Fibroblast of pulmonary artery (primary cell): ENCODE data around the gene NPW.
A peak's percentile ranks its signal among the peaks of the same experiment; 100 is the strongest.

Experiments
- DNase-seq: peaks from one replicate; pipeline ENCODE4 v3.0.0-alpha.2; 2010; ENCODE audit warnings: low read depth
- H3K4me3 ChIP-seq: replicated peaks from 2 replicates; pipeline ENCODE4 v1.5.1; 2011; ENCODE audit warnings: low read depth, mild to moderate bottlenecking, control low read depth, low read length, moderate library complexity
- TF ChIP-seq, protein P1 (sequence below): IDR thresholded peaks from 2 replicates; pipeline ENCODE4 v1.5.1; 2011; ENCODE audit warnings: mild to moderate bottlenecking, control low read depth, low read length, inconsistent platforms; ENCODE audit errors: missing control alignments

Gene NPW

DNA sequence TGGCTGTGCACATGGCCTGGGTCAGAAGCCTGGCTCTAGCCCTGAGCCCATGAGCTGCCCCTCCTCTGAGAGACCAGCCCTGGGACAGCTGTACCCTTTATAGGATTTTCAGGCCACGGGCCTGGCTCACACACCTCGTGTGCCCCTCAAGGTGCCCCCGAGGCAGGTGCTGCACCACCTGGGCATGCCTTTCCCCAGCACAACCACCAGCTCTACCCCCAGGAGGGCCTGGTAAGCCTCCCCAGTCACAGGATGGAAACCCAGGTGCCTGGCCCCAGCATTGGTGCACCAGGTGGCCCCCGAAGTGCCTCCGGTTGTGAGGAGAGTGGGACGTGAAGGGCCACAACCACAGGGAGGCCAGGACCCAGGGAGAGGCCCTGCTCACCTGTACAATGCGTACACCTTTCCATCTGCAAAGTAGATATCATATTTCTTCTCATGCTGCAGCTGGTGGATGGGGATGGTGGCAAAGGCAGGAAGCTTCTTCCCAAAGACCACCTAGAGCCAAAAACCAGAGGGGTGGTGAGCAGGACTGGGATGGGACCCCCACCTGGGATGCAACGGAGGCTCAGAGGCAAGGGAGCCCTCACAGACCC lies 16.3 kb upstream of the NPW start:
- TF ChIP-seq, protein P1, sequence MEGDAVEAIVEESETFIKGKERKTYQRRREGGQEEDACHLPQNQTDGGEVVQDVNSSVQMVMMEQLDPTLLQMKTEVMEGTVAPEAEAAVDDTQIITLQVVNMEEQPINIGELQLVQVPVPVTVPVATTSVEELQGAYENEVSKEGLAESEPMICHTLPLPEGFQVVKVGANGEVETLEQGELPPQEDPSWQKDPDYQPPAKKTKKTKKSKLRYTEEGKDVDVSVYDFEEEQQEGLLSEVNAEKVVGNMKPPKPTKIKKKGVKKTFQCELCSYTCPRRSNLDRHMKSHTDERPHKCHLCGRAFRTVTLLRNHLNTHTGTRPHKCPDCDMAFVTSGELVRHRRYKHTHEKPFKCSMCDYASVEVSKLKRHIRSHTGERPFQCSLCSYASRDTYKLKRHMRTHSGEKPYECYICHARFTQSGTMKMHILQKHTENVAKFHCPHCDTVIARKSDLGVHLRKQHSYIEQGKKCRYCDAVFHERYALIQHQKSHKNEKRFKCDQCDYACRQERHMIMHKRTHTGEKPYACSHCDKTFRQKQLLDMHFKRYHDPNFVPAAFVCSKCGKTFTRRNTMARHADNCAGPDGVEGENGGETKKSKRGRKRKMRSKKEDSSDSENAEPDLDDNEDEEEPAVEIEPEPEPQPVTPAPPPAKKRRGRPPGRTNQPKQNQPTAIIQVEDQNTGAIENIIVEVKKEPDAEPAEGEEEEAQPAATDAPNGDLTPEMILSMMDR: no peak
- no peak overlapping the region for H3K4me3 ChIP-seq
- no peak for DNase-seq

DNA sequence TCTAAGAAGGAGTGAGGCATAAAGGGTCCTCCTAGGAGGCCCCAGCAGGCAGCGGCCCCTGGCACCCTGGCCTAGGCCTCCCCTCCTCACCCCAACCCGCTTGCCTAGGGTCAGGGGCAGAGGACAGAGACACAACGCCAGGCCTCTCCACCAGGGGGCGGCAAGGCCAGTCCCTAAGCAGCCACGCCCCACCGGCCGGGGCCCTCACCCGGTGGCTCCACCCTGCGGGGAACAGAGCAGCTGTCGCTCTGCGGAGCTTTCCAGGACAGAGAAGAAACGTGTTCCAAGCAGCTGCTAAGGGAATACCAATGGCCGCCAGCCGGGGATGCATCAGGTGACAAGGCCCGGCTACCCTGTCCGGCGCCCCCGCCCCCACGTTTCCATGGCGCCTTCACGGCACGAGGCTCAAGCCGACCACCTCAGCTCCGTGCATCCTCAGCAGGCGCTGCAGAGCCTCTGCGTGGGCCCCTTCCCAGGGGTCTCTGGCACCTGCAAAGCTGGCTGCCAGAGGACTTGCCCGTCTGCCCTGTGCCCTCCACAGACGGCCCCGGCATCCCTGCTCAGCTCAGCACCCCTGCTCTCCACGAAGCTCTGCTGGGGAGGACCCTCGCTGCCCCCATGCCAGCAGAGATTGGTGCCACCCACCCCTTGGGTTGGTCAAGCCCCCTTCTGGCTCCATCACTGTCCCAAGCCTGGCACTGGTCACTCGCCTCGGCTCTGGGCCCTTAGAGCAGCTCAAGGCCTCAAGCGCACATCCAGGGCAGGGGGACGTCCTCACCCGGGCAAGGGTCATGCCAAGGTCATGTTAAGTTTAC lies 15.6 kb upstream of the NPW start:
- peak; percentile 84 for DNase-seq
- no peak overlapping the region for H3K4me3 ChIP-seq
- TF ChIP-seq, protein P1: peak; percentile 89

DNA sequence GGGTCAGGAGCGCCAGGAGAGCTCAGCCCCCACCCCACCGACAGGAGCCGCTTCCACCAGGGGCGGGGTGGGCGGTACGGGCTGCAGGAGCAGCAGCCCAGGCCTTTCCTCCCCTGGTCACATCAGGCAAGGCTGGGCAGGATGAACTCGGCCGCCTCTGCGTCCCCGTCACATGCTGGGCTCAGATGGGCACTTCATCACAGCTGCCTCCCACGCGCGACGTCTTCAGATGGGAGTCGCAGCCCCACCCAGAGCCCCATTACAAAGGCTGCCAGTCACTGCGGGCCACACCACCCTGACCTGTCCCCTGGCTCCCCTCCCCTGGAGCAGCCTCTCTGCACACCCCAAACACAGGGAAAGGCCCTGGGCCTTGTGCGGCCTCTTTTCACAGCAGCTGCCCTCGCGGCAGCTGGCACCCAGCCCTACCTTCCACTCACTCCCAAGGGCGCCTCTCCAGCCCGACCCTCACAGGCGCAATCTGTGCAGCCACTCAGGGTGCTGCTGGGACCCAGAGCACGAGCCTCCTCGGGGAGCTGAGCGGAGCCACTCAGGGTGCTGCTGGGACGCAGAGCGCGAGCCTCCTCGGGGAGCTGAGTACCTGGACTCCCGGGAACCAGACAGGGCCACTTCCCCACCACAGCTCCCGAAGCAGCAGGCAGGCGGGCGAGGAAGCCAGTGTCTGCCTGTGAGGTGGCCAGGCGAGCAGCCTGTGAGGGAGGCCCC lies 14.6 kb upstream of the NPW start:
- no peak for DNase-seq
- no peak overlapping the region for H3K4me3 ChIP-seq
- TF ChIP-seq, protein P1: no peak

DNA sequence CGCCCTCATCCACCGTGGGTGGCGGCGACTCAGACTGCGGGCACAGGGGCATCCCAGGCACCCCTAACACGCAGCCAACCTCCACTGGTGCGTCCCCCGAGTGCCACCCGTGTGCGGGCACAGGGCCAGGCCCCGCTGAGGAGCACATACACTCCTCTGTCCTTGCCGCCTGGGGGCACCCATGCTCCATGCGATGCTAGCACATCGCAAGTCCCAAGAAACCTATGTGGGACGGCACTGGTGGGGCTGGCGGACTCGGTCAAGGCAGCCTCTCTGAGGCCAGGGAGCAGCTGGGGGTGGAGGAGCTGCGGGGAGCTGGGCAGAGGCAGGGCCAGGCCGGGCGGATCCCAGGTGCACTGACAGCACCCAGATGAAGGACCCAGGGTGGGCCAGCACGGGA lies 13.9 kb upstream of the NPW start:
- DNase-seq: no peak
- TF ChIP-seq, protein P1: no peak
- H3K4me3 ChIP-seq: no peak overlapping the region

DNA sequence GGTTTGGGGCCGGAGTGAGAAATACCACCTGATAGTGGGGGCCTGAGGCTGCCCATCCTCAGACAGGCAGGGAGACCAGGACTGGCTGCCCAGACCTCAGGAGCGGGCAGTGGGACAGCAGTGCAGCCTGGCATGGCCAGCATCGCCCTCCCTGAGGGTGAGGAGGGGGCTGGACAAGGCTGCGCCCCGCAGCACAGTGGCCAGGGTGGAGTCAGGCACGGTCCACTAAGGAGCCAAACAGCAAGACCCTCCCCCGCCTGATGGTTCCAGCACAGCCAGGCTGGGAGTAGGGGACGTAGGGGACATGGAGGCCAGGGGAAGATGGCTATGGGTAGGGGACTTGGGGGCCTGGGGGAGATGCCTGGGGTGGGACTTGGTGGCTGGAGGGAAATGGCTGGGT lies 13.3 kb upstream of the NPW start:
- no peak for DNase-seq
- no peak overlapping the region for H3K4me3 ChIP-seq
- TF ChIP-seq, protein P1: no peak

DNA sequence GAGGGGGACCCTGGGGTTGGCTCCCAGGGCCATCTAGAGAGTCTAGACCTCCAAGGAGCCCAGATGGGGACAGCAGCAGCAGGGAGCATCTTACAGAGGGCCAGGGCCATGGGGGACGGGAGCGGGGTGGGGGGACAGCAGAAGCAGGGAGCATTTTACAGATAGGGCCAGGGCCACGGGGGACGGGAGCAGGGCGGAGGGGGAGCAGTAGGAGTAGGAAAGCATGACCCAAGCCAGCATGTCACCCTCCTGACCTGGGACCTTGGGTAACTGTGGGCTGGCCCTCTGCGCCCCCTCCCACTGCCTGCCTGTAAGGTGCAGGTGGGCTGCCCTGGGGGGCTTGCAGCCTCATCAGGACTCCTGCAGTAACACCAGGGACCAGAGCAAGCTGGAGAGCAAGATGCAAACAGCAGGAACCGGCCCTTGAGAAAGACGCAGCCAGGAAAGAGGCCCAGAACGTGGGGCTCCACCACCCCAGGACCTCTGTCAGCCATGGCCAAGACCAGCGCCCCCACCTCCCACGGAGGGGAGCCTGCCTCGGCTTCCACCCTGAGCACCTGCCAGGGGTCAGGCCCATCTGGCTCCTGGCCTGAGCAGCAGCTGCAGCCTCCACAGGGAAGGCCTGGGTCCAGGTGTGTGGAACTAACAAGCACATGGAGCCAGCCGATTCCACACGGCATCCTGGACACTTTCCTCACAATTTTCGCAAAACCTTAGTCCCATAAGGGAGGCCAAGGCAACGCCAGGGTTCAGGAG lies 12.3 kb upstream of the NPW start:
- H3K4me3 ChIP-seq: peak overlapping the region; percentile 68
- no peak for DNase-seq
- TF ChIP-seq, protein P1: no peak
